RWPE2 (cell line): Measurements from ENCODE around the gene KBTBD13.

ENCODE experiments used
- ATAC-seq: fragments of 200-7000 bp; cut with Tn5 transposase; 3 replicates; pipeline ENCODE4 v1.9.1; 2021; ENCODE audit warnings: low read depth
- DNase-seq: peaks from one replicate; pipeline ENCODE4 v3.0.0-alpha.2; 2020; ENCODE audit warnings: low spot score
- H3K27ac ChIP-seq: fragments of 450-650 bp; 2 replicates; pipeline ENCODE4 v1.5.1; 2017; ENCODE audit warnings: mild to moderate bottlenecking; ENCODE audit not compliant: poor library complexity, severe bottlenecking
- H3K27me3 ChIP-seq: fragments of 250-450 bp; sonication (Bioruptor Pico); 2 replicates; pipeline ENCODE4 v1.5.1; 2021; ENCODE audit warnings: mild to moderate bottlenecking, moderate library complexity; ENCODE audit not compliant: insufficient read depth, poor library complexity, severe bottlenecking
- H3K36me3 ChIP-seq: fragments of 250-450 bp; sonication (Bioruptor Pico); 2 replicates; pipeline ENCODE4 v1.5.1; 2020; ENCODE audit warnings: low read depth, mild to moderate bottlenecking, moderate library complexity
- H3K4me1 ChIP-seq: fragments of 250-450 bp; sonication (Bioruptor Pico); 2 replicates; pipeline ENCODE4 v1.5.1; 2021; ENCODE audit warnings: mild to moderate bottlenecking, moderate library complexity; ENCODE audit not compliant: insufficient read depth, poor library complexity, severe bottlenecking
- H3K4me3 ChIP-seq: fragments of 250-450 bp; sonication (Bioruptor Pico); 2 replicates; pipeline ENCODE4 v1.5.1; 2021; ENCODE audit warnings: mild to moderate bottlenecking, moderate library complexity; ENCODE audit not compliant: severe bottlenecking
- H3K9me3 ChIP-seq: fragments of 250-450 bp; sonication (Bioruptor Pico); 2 replicates; pipeline ENCODE4 v1.5.1; 2021; ENCODE audit warnings: mild to moderate bottlenecking, moderate library complexity; ENCODE audit not compliant: severe bottlenecking
- TF ChIP-seq, protein P1 (sequence below): fragments of 450-650 bp; IDR thresholded peaks from one replicate; pipeline ENCODE4 v1.5.1; 2017; ENCODE audit warnings: mild to moderate bottlenecking, moderate library complexity; ENCODE audit not compliant: poor library complexity, severe bottlenecking

Gene KBTBD13

DNA sequence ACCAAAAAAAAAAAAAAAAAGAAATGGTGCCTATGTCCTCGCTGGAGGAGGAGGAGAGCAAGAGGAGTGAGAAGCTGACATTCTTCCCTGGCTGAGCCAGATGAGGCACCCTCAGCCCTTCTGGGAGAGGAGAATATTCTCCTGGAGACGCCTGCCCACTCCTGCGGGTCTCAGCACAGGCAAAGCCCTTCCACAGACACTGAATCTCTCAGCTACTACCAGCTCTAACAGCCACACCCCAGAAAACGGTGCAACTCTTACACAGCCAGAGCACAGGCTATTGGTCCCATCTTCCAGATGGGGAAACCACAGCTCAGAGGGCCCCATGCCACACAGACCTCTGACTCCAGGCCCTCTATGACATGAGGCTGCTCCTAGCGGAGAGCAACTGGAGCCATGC, 14.5 kb upstream of the KBTBD13 start:
- H3K36me3 ChIP-seq, result no peaks in the 10 kb centered on the region
- no peak overlapping the region for H3K27ac ChIP-seq
- no peaks in the 10 kb centered on the region for H3K9me3 ChIP-seq
- H3K4me3 ChIP-seq, result no peak overlapping the region
- TF ChIP-seq, protein P1, sequence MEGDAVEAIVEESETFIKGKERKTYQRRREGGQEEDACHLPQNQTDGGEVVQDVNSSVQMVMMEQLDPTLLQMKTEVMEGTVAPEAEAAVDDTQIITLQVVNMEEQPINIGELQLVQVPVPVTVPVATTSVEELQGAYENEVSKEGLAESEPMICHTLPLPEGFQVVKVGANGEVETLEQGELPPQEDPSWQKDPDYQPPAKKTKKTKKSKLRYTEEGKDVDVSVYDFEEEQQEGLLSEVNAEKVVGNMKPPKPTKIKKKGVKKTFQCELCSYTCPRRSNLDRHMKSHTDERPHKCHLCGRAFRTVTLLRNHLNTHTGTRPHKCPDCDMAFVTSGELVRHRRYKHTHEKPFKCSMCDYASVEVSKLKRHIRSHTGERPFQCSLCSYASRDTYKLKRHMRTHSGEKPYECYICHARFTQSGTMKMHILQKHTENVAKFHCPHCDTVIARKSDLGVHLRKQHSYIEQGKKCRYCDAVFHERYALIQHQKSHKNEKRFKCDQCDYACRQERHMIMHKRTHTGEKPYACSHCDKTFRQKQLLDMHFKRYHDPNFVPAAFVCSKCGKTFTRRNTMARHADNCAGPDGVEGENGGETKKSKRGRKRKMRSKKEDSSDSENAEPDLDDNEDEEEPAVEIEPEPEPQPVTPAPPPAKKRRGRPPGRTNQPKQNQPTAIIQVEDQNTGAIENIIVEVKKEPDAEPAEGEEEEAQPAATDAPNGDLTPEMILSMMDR, result no peak
- peaks cover 16% of the 10 kb centered on the region for H3K27me3 ChIP-seq
- H3K4me1 ChIP-seq, result no peaks in the 10 kb centered on the region
- ATAC-seq (no peak), DNase-seq (no peak)

GRCh38 chr15:65062726-65063125, 13.8 kb upstream of the KBTBD13 start:
- Histone ChIP-seq H3K9me3 (no peaks in the 10 kb centered on the region), H3K4me1 (no peaks in the 10 kb centered on the region), H3K27ac (no peak overlapping the region), H3K36me3 (no peaks in the 10 kb centered on the region), H3K4me3 (no peak overlapping the region), H3K27me3 (peaks cover 22% of the 10 kb centered on the region)
- ATAC-seq (no peak), DNase-seq (no peak)
- TF ChIP-seq, protein P1, result no peak

DNA sequence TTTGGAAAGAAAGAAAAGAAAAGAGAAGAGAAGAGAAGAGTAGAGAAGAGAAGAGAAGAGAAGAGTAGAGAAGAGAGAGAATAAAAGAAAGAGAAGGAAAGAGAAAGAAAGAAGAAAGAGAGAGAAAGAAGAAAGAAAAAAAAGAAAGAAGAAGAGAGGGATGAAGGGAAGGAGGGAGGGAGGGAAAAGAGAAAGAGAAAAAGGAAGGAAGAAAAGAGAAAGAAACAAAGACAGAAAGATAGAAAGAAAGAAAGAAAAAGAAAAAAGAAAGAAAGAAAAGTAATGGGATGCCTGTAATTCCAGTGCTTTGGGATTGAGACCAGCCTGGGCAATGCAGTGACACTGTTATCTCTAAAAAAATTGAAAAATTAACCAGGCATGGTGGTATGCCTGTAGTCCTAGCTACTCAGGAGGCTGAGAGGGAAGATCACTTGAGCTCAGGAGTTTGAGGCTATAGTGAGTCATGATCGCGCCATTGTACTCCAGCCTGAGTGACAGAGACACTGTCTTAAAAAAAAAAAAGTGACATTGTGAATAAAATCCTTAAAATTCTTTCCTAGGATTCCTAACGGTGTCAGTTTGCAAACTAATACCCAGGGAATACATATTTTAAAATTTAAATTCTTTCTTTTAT, 10.4 kb upstream of the KBTBD13 start:
- ATAC-seq (no peak), DNase-seq (no peak)
- H3K27ac ChIP-seq, result no peak overlapping the region

GRCh38 chr15:65066635-65067316, 9.8 kb upstream of the KBTBD13 start:
- TF ChIP-seq, protein P1, result no peak
- Histone ChIP-seq H3K4me3 (no peak overlapping the region), H3K27me3 (peaks cover 30% of the 10 kb centered on the region), H3K36me3 (no peaks in the 10 kb centered on the region), H3K4me1 (no peaks in the 10 kb centered on the region), H3K9me3 (no peaks in the 10 kb centered on the region), H3K27ac (no peak overlapping the region)
- peak; percentile 62 for DNase-seq
- ATAC-seq, result no peak

More for the DNA sequence above, 10.4 kb upstream of the KBTBD13 start:
- no peaks in the 10 kb centered on the region for H3K36me3 ChIP-seq
- H3K4me3 ChIP-seq, result no peak overlapping the region
- H3K9me3 ChIP-seq, result no peaks in the 10 kb centered on the region
- no peaks in the 10 kb centered on the region for H3K4me1 ChIP-seq
- TF ChIP-seq, protein P1, result no peak
- peaks cover 30% of the 10 kb centered on the region for H3K27me3 ChIP-seq

GRCh38 chr15:65067317-65067644, 9.3 kb upstream of the KBTBD13 start:
- TF ChIP-seq, protein P1, result no peak
- DNase-seq, result no peak
- ATAC-seq, result no peak
- H3K9me3 ChIP-seq, result no peaks in the 10 kb centered on the region
- no peaks in the 10 kb centered on the region for H3K36me3 ChIP-seq
- peaks cover 30% of the 10 kb centered on the region for H3K27me3 ChIP-seq
- no peak overlapping the region for H3K4me3 ChIP-seq
- H3K4me1 ChIP-seq, result no peaks in the 10 kb centered on the region
- H3K27ac ChIP-seq, result no peak overlapping the region
